Hematopoietic multipotent progenitor cell treated with erythropoietin and hydrocortisone succinate and interleukin-3 and kit ligand, for 15 days (in vitro differentiated cells): ENCODE results near the gene CYP27C1.
"Not testable (repeated sequence)": the region's sequence is repeated elsewhere in the genome, so short reads cannot be mapped to it uniquely, and the experiment has no call there.

Experiments used
- DNase-seq: peaks from one replicate; pipeline ENCODE4 v3.0.0-alpha.2; 2015; ENCODE audit warnings: low spot score

Gene CYP27C1

GRCh38 chr2:127170452-127171197 is 49.5 kb downstream of the CYP27C1 start:
- no peak for DNase-seq

GRCh38 chr2:127170021-127170420 is 50.1 kb downstream of the CYP27C1 start:
- no peak for DNase-seq

- DNase-seq = no peak
Measured at GRCh38 chr2:127169066-127169660, 50.9 kb downstream of the CYP27C1 start.

- no peak for DNase-seq
Measured at GRCh38 chr2:127166231-127166860, 53.8 kb downstream of the CYP27C1 start.

GRCh38 chr2:127165539-127165935 is 54.6 kb downstream of the CYP27C1 start:
- no peak for DNase-seq

GRCh38 chr2:127164761-127165538 is 55.1 kb downstream of the CYP27C1 start:
- DNase-seq = no peak

GRCh38 chr2:127163921-127164320 is 56.2 kb downstream of the CYP27C1 start:
- DNase-seq = no peak

GRCh38 chr2:127163090-127163406 is 57.1 kb downstream of the CYP27C1 start:
- not testable (repeated sequence) for DNase-seq

- DNase-seq = no peak
Measured at GRCh38 chr2:127162261-127163089, 57.6 kb downstream of the CYP27C1 start.

- DNase-seq = no peak
Measured at GRCh38 chr2:127161176-127162136, 58.6 kb downstream of the CYP27C1 start.

GRCh38 chr2:127160676-127161075 is 59.4 kb downstream of the CYP27C1 start:
- DNase-seq = no peak

GRCh38 chr2:127159543-127159942 is 60.6 kb downstream of the CYP27C1 start:
- no peak for DNase-seq

- no peak for DNase-seq
Measured at GRCh38 chr2:127158614-127159290, 61.3 kb downstream of the CYP27C1 start.

- no peak for DNase-seq
Measured at GRCh38 chr2:127157651-127158485, 62.2 kb downstream of the CYP27C1 start.

- DNase-seq = no peak
Measured at GRCh38 chr2:127157114-127157513, 63.0 kb downstream of the CYP27C1 start.

GRCh38 chr2:127155947-127156346 is 64.2 kb downstream of the CYP27C1 start:
- DNase-seq = no peak

GRCh38 chr2:127155028-127155581 is 65.0 kb downstream of the CYP27C1 start:
- DNase-seq = no peak

- DNase-seq = no peak
Measured at GRCh38 chr2:127154396-127154795, 65.7 kb downstream of the CYP27C1 start.

- no peak for DNase-seq
Measured at GRCh38 chr2:127153691-127154158, 66.4 kb downstream of the CYP27C1 start.
